AG04450 (cell line): ENCODE measurements around the gene CACHD1. TPM values are rescaled to one million over a fixed set of nuclear protein-coding genes. Genes with fewer than 3 reads are reported as not detected.

Experiments used
- CTCF ChIA-PET: fragments of 300-600, 350-600 bp; formaldehyde crosslinking; extraction: SDS; loops from one replicate; lab custom pipeline; 2022; ENCODE audit warnings: antibody characterized with exemption, inconsistent platforms; lab: Charles Lee
- POLR2A ChIA-PET: fragments of 350-600 bp; formaldehyde crosslinking; extraction: SDS; loops from one replicate; lab custom pipeline; 2021; ENCODE audit warnings: antibody characterized with exemption, inconsistent platforms; lab: Yijun Ruan, JAX
- DNase-seq: peaks from one replicate; pipeline ENCODE4 v3.0.0-alpha.2; 2011; ENCODE audit warnings: low read depth, low spot score
- H3K27ac ChIP-seq: one replicate; pipeline ENCODE4 v1.5.1; 2012; ENCODE audit warnings: low read depth, low read length, control low read depth
- H3K27me3 ChIP-seq: one replicate; pipeline ENCODE4 v1.6.0; 2012; ENCODE audit warnings: low read length; ENCODE audit not compliant: control insufficient read depth, insufficient read depth
- H3K4me3 ChIP-seq: 2 replicates; pipeline ENCODE4 v1.5.1; 2011; ENCODE audit warnings: mild to moderate bottlenecking, low read depth, low read length, control low read depth
- H3K9me3 ChIP-seq: 2 replicates; pipeline ENCODE4 v1.5.1; 2012; ENCODE audit warnings: low read length; ENCODE audit not compliant: control insufficient read depth, insufficient read depth
- polyA plus RNA-seq: library from polyadenylated mRNA; depleted of rRNA; stranded (reverse); fragments of >200 nt; gene quantifications from 2 replicates; pipeline ENCODE4 v1.2.3, GENCODE V29; 2011
- TF ChIP-seq, protein P1 (sequence below): IDR thresholded peaks from 2 replicates; pipeline ENCODE4 v1.5.1; 2011; ENCODE audit warnings: low read depth, low read length, control low read depth, inconsistent platforms

CACHD1 gene
- polyA plus RNA-seq, 1 experiment, result 3.5 TPM

DNA sequence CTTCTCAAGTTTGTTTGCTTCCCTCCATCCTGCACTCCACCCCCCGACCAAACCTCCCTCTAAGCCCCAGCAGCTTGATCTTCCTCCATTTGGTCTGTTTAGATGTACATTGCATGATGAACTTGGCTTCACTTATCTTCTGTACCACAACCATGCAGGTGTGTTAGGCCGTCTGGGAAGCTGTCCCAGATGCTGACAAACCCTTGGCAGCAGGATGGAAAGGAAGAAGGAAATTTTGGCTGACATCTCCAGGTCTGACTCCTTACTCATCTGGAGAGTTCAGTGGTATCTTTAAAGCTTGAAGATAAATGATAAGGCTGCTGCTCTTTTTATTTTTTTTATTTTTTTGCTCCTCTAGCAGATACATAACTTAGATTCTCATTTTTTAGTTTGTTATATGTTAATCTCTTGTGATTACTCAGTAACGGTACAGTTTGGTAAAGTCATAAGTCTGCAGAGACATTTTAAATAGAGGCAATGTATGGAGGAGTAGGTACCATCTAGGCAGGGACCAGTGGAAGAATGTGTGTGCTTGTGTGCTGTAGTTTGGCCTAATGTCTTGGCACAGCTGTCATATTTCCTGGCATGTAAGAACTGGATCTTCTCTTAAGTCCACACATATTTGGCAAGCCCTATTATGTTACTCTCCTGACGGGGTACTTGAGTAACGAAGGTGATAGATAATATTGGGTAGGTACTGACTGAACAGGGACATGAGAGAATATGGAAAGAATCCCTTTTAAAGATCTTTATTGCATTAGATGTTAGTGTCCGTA is 79.7 kb downstream of the CACHD1 start:
- ChIA-PET POLR2A (no interaction called here), CTCF (no interaction called here)
- Histone ChIP-seq H3K9me3 (no peaks in the 10 kb centered on the region), H3K27me3 (no peaks in the 10 kb centered on the region), H3K27ac (no peak overlapping the region), H3K4me3 (no peak overlapping the region)
- TF ChIP-seq, protein P1, sequence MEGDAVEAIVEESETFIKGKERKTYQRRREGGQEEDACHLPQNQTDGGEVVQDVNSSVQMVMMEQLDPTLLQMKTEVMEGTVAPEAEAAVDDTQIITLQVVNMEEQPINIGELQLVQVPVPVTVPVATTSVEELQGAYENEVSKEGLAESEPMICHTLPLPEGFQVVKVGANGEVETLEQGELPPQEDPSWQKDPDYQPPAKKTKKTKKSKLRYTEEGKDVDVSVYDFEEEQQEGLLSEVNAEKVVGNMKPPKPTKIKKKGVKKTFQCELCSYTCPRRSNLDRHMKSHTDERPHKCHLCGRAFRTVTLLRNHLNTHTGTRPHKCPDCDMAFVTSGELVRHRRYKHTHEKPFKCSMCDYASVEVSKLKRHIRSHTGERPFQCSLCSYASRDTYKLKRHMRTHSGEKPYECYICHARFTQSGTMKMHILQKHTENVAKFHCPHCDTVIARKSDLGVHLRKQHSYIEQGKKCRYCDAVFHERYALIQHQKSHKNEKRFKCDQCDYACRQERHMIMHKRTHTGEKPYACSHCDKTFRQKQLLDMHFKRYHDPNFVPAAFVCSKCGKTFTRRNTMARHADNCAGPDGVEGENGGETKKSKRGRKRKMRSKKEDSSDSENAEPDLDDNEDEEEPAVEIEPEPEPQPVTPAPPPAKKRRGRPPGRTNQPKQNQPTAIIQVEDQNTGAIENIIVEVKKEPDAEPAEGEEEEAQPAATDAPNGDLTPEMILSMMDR, result no peak
- DNase-seq, result no peak

- TF ChIP-seq, protein P1, result no peak
- Histone ChIP-seq H3K4me3 (no peak overlapping the region), H3K27me3 (no peaks in the 10 kb centered on the region), H3K9me3 (no peaks in the 10 kb centered on the region), H3K27ac (no peak overlapping the region)
- DNase-seq, result no peak
- CTCF ChIA-PET, result interaction anchor here (1.1 kb wide), 1 partner anchor 17 kb away, joined by 4 read pairs; no protein-coding TSS in a partner anchor
- POLR2A ChIA-PET, result no interaction called here
Measured at GRCh38 chr1:64550510-64550909, 80.6 kb downstream of the CACHD1 start.

- Histone ChIP-seq H3K4me3 (no peak overlapping the region), H3K27me3 (no peaks in the 10 kb centered on the region), H3K9me3 (no peaks in the 10 kb centered on the region), H3K27ac (no peak overlapping the region)
- ChIA-PET POLR2A (no interaction called here), CTCF (interaction anchor here (0.7 to 1.1 kb wide), 2 partner anchors 11 to 16 kb away, joined by 3 to 4 read pairs; no protein-coding TSS in a partner anchor)
- no peak for DNase-seq
- TF ChIP-seq, protein P1, result no peak
Measured at GRCh38 chr1:64550946-64551605, 81.1 kb downstream of the CACHD1 start.

GRCh38 chr1:64553285-64553684 is 83.4 kb downstream of the CACHD1 start:
- Histone ChIP-seq H3K27me3 (no peaks in the 10 kb centered on the region), H3K27ac (no peak overlapping the region), H3K4me3 (no peak overlapping the region), H3K9me3 (no peaks in the 10 kb centered on the region; the same call in 1 of the 2 replicates)
- CTCF ChIA-PET, result no interaction called here
- TF ChIP-seq, protein P1, result no peak
- POLR2A ChIA-PET, result no interaction called here
- DNase-seq, result no peak

DNA sequence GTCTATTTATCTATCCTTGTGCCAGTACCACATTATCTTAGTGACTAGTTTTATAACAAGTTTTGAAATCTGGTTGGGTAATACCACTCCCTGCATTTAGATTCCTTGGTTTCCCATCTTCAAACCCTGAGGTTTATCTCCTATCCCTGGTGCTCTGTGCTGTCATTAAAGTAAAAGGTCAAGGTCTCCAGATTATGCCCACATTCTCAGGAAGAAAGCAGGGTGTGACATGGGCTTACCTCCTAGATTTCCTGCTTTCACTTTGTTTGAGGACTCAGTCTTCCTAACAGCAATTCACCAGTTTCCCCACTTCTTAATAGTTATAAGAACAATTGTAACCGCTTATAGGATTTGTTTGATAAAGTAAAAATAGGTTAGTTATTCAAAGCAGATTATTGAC is 86.0 kb downstream of the CACHD1 start:
- Histone ChIP-seq H3K27me3 (no peaks in the 10 kb centered on the region), H3K9me3 (no peaks in the 10 kb centered on the region; the same call in 1 of the 2 replicates), H3K27ac (no peak overlapping the region), H3K4me3 (no peak overlapping the region)
- POLR2A ChIA-PET, result no interaction called here
- DNase-seq, result no peak
- CTCF ChIA-PET, result no interaction called here
- TF ChIP-seq, protein P1, result no peak
